ENCODE results near the gene PCDHGC5. TPM values are rescaled to one million over a fixed set of nuclear protein-coding genes. Genes with fewer than 3 reads are reported as not detected.

Gene PCDHGC5
- total RNA-seq, 1 experiment from 2014 or later, result 0.05 TPM

DNA sequence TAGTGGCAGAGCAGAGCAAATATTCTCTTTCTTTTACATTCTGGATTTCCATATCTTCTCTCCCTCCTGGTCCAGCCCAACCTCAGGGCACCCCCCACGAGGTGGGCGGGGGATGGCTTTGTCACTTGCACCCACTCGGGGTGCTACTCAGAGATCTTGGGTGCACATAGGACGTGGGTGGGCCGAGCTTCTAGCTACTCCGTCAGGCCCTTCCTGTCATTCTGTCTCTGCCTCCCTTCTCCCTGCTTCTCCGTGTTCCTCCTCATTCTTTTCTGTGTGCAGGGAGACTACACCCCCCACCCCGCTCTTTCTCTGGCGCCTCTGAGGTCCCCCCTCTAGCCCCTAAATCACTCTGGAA is 19.5 kb downstream of the PCDHGC5 start:
- in situ Hi-C loops (cut with HindIII; ENCODE audit: low pct_unique_long_range_greater_than_20kb, low sequenced_read_pairs), result no loop called here
- no peak for DNase-seq (ENCODE audit: low read depth, low spot score)

GRCh38 chr5:141508798-141509611 is 20.1 kb downstream of the PCDHGC5 start:
- DNase-seq (ENCODE audit: low read depth, low spot score), result no peak
- in situ Hi-C loops (cut with HindIII; ENCODE audit: low pct_unique_long_range_greater_than_20kb, low sequenced_read_pairs), result no loop called here

GRCh38 chr5:141510160-141510559 is 21.3 kb downstream of the PCDHGC5 start:
- in situ Hi-C loops (cut with HindIII; ENCODE audit: low pct_unique_long_range_greater_than_20kb, low sequenced_read_pairs), result no loop called here
- no peak for DNase-seq (ENCODE audit: low read depth, low spot score)

GRCh38 chr5:141510850-141511601 is 22.1 kb downstream of the PCDHGC5 start:
- in situ Hi-C loops (cut with HindIII; ENCODE audit: low pct_unique_long_range_greater_than_20kb, low sequenced_read_pairs), result no loop called here
- DNase-seq (ENCODE audit: low read depth, low spot score), result no peak

DNA sequence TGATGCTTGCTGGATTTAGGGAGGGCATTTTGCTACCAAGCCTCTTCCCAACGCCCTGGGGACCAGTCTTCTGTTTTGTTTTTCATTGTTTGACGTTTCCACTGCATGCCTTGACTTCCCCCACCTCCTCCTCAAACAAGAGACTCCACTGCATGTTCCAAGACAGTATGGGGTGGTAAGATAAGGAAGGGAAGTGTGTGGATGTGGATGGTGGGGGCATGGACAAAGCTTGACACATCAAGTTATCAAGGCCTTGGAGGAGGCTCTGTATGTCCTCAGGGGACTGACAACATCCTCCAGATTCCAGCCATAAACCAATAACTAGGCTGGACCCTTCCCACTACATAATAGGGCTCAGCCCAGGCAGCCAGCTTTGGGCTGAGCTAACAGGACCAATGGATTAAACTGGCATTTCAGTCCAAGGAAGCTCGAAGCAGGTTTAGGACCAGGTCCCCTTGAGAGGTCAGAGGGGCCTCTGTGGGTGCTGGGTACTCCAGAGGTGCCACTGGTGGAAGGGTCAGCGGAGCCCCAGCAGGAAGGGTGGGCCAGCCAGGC is 23.0 kb downstream of the PCDHGC5 start:
- in situ Hi-C loops (cut with HindIII; ENCODE audit: low pct_unique_long_range_greater_than_20kb, low sequenced_read_pairs), result no loop called here
- DNase-seq (ENCODE audit: low read depth, low spot score), result no peak

GRCh38 chr5:141512390-141512910 is 23.6 kb downstream of the PCDHGC5 start:
- in situ Hi-C loops (cut with HindIII; ENCODE audit: low pct_unique_long_range_greater_than_20kb, low sequenced_read_pairs), result no loop called here
- DNase-seq (ENCODE audit: low read depth, low spot score), result peak; percentile 72

- DNase-seq (ENCODE audit: low read depth, low spot score), result peak; percentile 25
Measured at GRCh38 chr5:141512911-141513626, 24.2 kb downstream of the PCDHGC5 start.

GRCh38 chr5:141513627-141514329 is 24.9 kb downstream of the PCDHGC5 start:
- no peak for DNase-seq (ENCODE audit: low read depth, low spot score)
- in situ Hi-C loops (cut with HindIII; ENCODE audit: low pct_unique_long_range_greater_than_20kb, low sequenced_read_pairs), result no loop called here

More at GRCh38 chr5:141512911-141513626, 24.2 kb downstream of the PCDHGC5 start:
- in situ Hi-C loops (cut with HindIII; ENCODE audit: low pct_unique_long_range_greater_than_20kb, low sequenced_read_pairs), result no loop called here

- in situ Hi-C loops (cut with HindIII; ENCODE audit: low pct_unique_long_range_greater_than_20kb, low sequenced_read_pairs), result no loop called here
- DNase-seq (ENCODE audit: low read depth, low spot score), result no peak
Measured at GRCh38 chr5:141514330-141515133, 25.7 kb downstream of the PCDHGC5 start.

DNA sequence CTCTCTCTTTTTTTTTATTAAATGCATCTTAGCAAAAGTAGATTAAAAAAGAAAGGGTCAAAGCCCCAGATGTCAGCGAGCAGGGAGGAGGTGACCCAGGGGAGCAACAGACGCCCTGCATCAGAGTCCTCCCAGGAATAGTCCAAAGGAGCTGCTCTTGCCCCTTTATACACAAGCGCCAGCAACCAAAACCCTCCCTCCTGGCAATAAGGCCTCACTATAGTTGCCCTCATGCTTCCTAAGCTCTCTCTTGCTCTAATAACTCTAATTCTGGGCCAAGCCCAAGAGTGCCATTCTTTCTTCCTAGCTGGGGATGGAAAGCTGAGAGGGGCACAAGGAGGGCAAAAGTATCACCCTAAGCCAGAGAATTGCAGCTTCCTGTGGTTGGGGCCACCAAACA is 26.3 kb downstream of the PCDHGC5 start:
- in situ Hi-C loops (cut with HindIII; ENCODE audit: low pct_unique_long_range_greater_than_20kb, low sequenced_read_pairs), result no loop called here
- no peak for DNase-seq (ENCODE audit: low read depth, low spot score)

DNA sequence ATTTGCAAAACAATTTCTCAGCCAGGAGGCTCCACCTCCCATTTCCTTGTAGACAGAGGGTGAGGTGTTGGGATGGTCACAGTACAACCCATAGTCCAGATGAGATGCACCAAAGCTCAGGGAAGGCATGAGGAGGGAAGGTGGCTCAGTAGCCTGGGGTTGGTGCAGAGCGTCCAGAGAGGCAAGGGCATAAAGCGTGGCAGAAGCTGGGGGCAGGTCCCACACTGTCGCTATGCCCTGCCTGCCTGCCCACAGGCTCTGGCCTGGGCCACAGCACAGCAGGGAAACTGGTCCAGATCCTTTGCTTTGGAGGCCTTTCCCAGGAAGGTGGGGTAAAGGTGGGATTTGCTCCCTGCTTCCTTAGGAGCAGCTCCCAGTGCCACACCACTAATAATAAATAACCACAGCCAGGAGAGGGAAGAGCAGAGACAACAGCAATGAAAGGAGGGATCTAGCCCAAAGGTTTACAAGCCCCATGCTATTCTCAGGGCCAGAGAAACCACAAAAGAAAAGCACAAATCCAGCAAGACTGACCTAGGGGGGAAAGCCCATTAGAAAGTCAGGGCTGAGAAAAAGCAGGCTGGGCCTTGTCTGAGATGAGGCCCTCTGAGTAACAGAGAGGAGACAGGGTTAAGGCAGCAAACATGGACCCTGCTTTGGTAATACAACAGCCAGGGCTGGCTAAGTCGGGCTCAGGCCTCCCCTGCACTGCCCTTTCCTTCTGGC is 27.2 kb downstream of the PCDHGC5 start:
- DNase-seq (ENCODE audit: low read depth, low spot score), result no peak
- in situ Hi-C loops (cut with HindIII; ENCODE audit: low pct_unique_long_range_greater_than_20kb, low sequenced_read_pairs), result no loop called here

GRCh38 chr5:141516672-141517025 is 27.8 kb downstream of the PCDHGC5 start:
- DNase-seq (ENCODE audit: low read depth, low spot score), result no peak
- in situ Hi-C loops (cut with HindIII; ENCODE audit: low pct_unique_long_range_greater_than_20kb, low sequenced_read_pairs), result no loop called here

- DNase-seq (ENCODE audit: low read depth, low spot score), result no peak
- in situ Hi-C loops (cut with HindIII; ENCODE audit: low pct_unique_long_range_greater_than_20kb, low sequenced_read_pairs), result no loop called here
Measured at GRCh38 chr5:141517312-141517711, 28.4 kb downstream of the PCDHGC5 start.

DNA sequence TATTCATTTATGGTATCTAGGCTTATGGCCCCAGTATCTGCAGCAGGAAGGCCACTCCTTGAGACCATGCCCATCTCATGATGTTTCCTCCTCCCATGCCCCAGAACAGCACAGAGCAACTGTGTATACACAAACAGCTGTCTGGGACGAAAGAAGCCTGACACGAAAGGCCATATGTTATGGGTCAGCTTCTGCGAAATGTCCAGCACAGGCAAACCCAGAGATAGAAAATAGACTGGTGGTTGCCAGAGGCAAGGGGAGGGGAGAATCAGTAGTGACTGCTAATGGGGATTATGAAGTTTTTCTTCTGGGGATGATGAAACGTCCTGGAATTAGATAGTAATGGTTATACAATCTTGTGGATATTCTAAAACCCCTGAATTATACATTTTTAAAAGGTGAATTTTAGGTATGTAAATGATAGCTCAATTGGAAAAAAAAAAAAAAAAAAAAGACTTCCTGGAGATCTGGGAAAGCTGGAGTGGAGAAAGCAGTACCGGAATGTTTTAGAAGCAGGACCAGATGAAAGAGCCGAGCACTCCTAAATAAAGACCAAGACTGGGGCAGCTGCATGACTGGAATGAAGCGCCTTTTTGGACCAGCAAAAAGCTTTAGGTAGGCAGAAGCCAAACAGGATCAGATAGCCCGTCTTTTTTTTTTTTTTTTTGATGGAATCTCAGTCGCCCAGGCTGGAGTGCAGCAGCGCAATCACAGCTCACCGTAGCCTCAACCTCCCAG is 29.2 kb downstream of the PCDHGC5 start:
- in situ Hi-C loops (cut with HindIII; ENCODE audit: low pct_unique_long_range_greater_than_20kb, low sequenced_read_pairs), result no loop called here
- DNase-seq (ENCODE audit: low read depth, low spot score), result no peak

DNA sequence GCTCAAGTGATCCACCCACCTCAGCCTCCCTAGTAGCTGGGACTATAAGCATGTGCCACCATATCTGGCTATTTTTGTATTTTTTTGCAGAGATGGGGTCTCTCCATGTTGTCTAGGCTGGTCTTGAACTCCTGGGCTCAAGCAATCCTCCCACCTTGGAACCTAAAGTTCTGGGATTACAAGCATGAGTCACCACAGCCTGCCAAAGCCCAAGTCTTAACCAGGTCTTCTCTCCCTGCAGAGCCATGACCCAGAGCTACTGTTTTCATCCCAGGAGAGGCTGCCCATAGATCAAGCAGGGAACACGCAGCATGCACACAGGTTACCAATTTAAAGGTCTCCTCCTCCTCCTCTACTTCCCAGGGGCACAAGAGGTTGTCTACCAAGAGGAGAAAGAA is 29.7 kb downstream of the PCDHGC5 start:
- no peak for DNase-seq (ENCODE audit: low read depth, low spot score)
- in situ Hi-C loops (cut with HindIII; ENCODE audit: low pct_unique_long_range_greater_than_20kb, low sequenced_read_pairs), result no loop called here

Data from SK-MEL-5 (cell line).